HepG2 (cell line): ENCODE measurements around the gene CREB3. TPM values are rescaled to one million over a fixed set of nuclear protein-coding genes. Genes with fewer than 3 reads are reported as not detected.

Experiments used
- CHD4 ChIP-seq: fragments of 200-600 bp; sonication (generic); IDR thresholded peaks from 2 replicates; pipeline ENCODE4 v1.7.0; 2017; ENCODE audit warnings: mild to moderate bottlenecking, low read length, borderline replicate concordance
- GABPA ChIP-seq, 2 experiments: IDR thresholded peaks; 2 replicates each; pipeline ENCODE4 v1.6.1; 2011 to 2016; ENCODE audit warnings: low read depth in 2 of 2, low read length in 1 of 2, missing biosample characterization in 1 of 2, missing genetic modification characterization in 1 of 2
- GFI1 ChIP-seq: sonication (generic); formaldehyde crosslinking; IDR thresholded peaks from 2 replicates; pipeline ENCODE4 v1.5.0; 2020; ENCODE audit warnings: missing genetic modification reagents, mild to moderate bottlenecking, borderline replicate concordance
- HNF4G ChIP-seq, 2 experiments: sonication (generic) in 1 of 2; formaldehyde crosslinking in 1 of 2; IDR thresholded peaks; 2 replicates each; pipeline versions ENCODE4 v1.4.0 to v1.6.1; 2011 to 2020; ENCODE audit warnings: borderline replicate concordance in 2 of 2, low read depth in 2 of 2, mild to moderate bottlenecking in 2 of 2, low read length in 1 of 2, missing genetic modification reagents in 1 of 2, moderate library complexity in 1 of 2
- HNRNPLL ChIP-seq: fragments of 200-400 bp; formaldehyde crosslinking; IDR thresholded peaks from 2 replicates; pipeline ENCODE4 v1.6.1; 2017; ENCODE audit warnings: mild to moderate bottlenecking, low read depth, low read length; ENCODE audit not compliant: poor library complexity, severe bottlenecking
- NFYB ChIP-seq: sonication (generic); formaldehyde crosslinking; IDR thresholded peaks from 2 replicates; pipeline ENCODE4 v1.4.0; 2020; ENCODE audit warnings: missing genetic modification reagents
- PRMT3 ChIP-seq: sonication (generic); formaldehyde crosslinking; IDR thresholded peaks from 2 replicates; pipeline ENCODE4 v1.8.1; 2022; ENCODE audit warnings: low read depth, mild to moderate bottlenecking, moderate library complexity, missing genetic modification reagents, borderline replicate concordance
- SMAD1 ChIP-seq: sonication (generic); formaldehyde crosslinking; IDR thresholded peaks from 2 replicates; pipeline ENCODE4 v1.4.0; 2020; ENCODE audit warnings: missing genetic modification reagents, low read depth, mild to moderate bottlenecking, borderline replicate concordance
- ZNF124 ChIP-seq: sonication (generic); formaldehyde crosslinking; IDR thresholded peaks from 2 replicates; pipeline ENCODE4 v1.4.0; 2020; ENCODE audit warnings: missing genetic modification reagents
- polyA plus RNA-seq, 8 experiments: library from polyadenylated mRNA; depleted of rRNA in 3 of 8; stranded (reverse) in 7 of 8; unstranded in 1 of 8; fragments of >200 nt; fragmentation: Illumina TruSeq in 4 of 8; extraction: Trizol in 4 of 8; gene quantifications; 2 replicates each; pipeline versions ENCODE4 v1.2.1 to v1.2.3, GENCODE V29; 2011 to 2016; ENCODE audit warnings: low read depth in 4 of 8, missing spikeins in 1 of 8, mixed read lengths in 1 of 8; ENCODE audit not compliant: insufficient read depth in 1 of 8
- total RNA-seq, 5 experiments: library from RNA; depleted of rRNA; stranded (reverse); fragments of >200 nt; fragmentation: Illumina TruSeq; extraction: Trizol; gene quantifications; 2 replicates each; pipeline ENCODE4 v1.2.3, GENCODE V29; 2016; ENCODE audit warnings: low read depth in 1 of 5
- TF ChIP-seq, protein P1 (sequence below): sonication (generic); formaldehyde crosslinking; IDR thresholded peaks from 2 replicates; pipeline ENCODE4 v1.5.0; 2020; ENCODE audit warnings: mild to moderate bottlenecking, missing genetic modification reagents, borderline replicate concordance
- TF ChIP-seq, protein P2 (sequence below), 2 experiments: IDR thresholded peaks; 2 replicates each; pipeline ENCODE4 v1.6.1; 2011 to 2012; ENCODE audit warnings: low read length in 2 of 2, borderline replicate concordance in 1 of 2, low read depth in 1 of 2, mild to moderate bottlenecking in 1 of 2, moderate library complexity in 1 of 2

Gene CREB3
- total and polyA plus RNA-seq, 2 of the 13 experiments (the other 11 are each of a cell fraction or from before 2014, with no cell fraction given) = 11.1 to 34.2 TPM

DNA sequence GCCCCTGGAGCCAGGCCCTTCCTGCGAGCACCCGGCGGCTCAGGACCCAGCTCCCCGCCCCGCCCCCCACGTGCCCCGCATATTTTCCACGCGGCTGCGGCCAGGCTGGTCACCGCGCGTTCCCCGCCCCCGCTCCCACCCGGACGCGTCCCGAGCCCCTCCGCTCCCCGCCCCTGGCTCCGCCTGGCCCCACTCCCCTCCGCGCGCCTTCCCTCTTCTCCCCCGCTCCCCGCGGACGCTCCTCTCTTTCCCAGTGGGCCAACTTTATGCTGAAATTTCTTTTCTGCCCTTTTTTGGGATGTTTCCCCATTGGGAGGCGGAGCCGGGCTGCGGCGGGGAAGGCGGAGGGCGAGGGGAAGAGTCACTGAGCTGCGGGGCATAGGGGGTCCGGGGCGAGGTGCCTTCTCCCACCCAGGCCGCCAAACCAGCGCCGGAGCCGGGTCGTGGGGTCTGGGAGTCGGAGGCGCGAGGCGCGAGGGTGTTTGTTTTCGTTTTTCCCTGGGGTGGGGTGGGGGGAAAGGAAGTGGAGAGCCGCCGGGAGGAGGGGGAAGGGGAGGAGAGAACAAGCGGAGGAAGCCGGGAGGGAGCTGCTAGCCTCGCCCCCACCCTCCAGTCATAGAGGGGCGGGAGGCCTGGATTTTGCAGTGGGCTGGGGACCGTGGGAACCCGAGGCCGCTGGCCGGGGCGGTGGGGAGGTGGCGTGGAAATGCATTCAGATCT, 41.7 kb upstream of the CREB3 start (continued):
- TF ChIP-seq PRMT3 (CRISPR knock-in tag) (no peak), CHD4 (no peak), SMAD1 (no peak), NFYB (CRISPR knock-in tag) (no peak), GFI1 (no peak), HNF4G (IDR thresholded peaks at IDR 0.05; ENCODE audit: borderline replicate concordance, low read depth, low read length) (no peak), HNF4G (CRISPR knock-in tag; IDR thresholded peaks at IDR 0.05; ENCODE audit: borderline replicate concordance, low read depth) (no peak), GABPA (IDR thresholded peaks at IDR 0.05; ENCODE audit: low read depth, low read length) (no peak), GABPA (CRISPR knock-in tag; IDR thresholded peaks at IDR 0.05; ENCODE audit: low read depth) (peak; percentile 41), ZNF124 (CRISPR knock-in tag) (no peak), HNRNPLL (peak; percentile 26)
- TF ChIP-seq, protein P1, sequence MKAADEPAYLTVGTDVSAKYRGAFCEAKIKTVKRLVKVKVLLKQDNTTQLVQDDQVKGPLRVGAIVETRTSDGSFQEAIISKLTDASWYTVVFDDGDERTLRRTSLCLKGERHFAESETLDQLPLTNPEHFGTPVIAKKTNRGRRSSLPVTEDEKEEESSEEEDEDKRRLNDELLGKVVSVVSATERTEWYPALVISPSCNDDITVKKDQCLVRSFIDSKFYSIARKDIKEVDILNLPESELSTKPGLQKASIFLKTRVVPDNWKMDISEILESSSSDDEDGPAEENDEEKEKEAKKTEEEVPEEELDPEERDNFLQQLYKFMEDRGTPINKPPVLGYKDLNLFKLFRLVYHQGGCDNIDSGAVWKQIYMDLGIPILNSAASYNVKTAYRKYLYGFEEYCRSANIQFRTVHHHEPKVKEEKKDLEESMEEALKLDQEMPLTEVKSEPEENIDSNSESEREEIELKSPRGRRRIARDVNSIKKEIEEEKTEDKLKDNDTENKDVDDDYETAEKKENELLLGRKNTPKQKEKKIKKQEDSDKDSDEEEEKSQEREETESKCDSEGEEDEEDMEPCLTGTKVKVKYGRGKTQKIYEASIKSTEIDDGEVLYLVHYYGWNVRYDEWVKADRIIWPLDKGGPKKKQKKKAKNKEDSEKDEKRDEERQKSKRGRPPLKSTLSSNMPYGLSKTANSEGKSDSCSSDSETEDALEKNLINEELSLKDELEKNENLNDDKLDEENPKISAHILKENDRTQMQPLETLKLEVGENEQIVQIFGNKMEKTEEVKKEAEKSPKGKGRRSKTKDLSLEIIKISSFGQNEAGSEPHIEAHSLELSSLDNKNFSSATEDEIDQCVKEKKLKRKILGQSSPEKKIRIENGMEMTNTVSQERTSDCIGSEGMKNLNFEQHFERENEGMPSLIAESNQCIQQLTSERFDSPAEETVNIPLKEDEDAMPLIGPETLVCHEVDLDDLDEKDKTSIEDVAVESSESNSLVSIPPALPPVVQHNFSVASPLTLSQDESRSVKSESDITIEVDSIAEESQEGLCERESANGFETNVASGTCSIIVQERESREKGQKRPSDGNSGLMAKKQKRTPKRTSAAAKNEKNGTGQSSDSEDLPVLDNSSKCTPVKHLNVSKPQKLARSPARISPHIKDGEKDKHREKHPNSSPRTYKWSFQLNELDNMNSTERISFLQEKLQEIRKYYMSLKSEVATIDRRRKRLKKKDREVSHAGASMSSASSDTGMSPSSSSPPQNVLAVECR = peak; percentile 54; the same call in 1 of the 2 replicates
- TF ChIP-seq, protein P2, sequence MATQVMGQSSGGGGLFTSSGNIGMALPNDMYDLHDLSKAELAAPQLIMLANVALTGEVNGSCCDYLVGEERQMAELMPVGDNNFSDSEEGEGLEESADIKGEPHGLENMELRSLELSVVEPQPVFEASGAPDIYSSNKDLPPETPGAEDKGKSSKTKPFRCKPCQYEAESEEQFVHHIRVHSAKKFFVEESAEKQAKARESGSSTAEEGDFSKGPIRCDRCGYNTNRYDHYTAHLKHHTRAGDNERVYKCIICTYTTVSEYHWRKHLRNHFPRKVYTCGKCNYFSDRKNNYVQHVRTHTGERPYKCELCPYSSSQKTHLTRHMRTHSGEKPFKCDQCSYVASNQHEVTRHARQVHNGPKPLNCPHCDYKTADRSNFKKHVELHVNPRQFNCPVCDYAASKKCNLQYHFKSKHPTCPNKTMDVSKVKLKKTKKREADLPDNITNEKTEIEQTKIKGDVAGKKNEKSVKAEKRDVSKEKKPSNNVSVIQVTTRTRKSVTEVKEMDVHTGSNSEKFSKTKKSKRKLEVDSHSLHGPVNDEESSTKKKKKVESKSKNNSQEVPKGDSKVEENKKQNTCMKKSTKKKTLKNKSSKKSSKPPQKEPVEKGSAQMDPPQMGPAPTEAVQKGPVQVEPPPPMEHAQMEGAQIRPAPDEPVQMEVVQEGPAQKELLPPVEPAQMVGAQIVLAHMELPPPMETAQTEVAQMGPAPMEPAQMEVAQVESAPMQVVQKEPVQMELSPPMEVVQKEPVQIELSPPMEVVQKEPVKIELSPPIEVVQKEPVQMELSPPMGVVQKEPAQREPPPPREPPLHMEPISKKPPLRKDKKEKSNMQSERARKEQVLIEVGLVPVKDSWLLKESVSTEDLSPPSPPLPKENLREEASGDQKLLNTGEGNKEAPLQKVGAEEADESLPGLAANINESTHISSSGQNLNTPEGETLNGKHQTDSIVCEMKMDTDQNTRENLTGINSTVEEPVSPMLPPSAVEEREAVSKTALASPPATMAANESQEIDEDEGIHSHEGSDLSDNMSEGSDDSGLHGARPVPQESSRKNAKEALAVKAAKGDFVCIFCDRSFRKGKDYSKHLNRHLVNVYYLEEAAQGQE (IDR thresholded peaks at IDR 0.05; ENCODE audit: borderline replicate concordance in 1 of 2, low read depth in 1 of 2, low read length in 2 of 2) = no peak
- TF ChIP-seq, all 625 proteins: peak for 40
